GM12865 (cell line): ENCODE results near the gene MYH3.
"Not testable (repeated sequence)": the region's sequence is repeated elsewhere in the genome, so short reads cannot be mapped to it uniquely, and the experiment has no call there.

Experiments used
- DNase-seq: peaks from one replicate; pipeline ENCODE4 v3.0.0; 2010; ENCODE audit warnings: low read depth
- H3K4me3 ChIP-seq: 2 replicates; pipeline ENCODE4 v1.5.1; 2011; ENCODE audit warnings: mild to moderate bottlenecking, low read depth, low read length, control low read depth
- TF ChIP-seq, protein P1 (sequence below): IDR thresholded peaks from 2 replicates; pipeline ENCODE4 v1.5.1; 2011; ENCODE audit warnings: low read length, control low read depth, low read depth, inconsistent platforms; ENCODE audit not compliant: insufficient read depth; ENCODE audit errors: missing control alignments

MYH3 gene

DNA sequence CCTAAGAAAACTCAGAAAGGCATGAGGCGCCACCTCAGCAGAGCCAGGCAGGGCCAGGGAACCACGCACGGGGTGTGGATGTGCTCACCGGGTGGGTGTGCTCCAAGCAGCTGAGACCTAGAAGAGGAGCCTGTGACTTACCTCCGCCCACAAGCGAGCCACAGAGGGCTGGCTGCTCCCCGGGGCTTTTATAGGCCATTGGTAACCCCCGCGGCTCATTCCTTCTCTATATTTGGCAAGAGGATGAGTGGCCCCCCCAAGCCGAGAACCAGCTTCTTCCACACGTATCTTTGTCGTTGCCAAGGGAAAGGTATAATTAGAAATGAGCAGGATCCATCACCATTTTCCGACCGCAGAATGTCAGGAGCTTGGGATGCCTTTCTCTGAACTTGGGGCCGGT is at the start of gene MYH3:
Gene MYH3, minus strand, starts transcription at position 162 of the 400 bp plus-strand sequence. CDS start 2,245 bp downstream, outside the sequence.
- TF ChIP-seq, protein P1, sequence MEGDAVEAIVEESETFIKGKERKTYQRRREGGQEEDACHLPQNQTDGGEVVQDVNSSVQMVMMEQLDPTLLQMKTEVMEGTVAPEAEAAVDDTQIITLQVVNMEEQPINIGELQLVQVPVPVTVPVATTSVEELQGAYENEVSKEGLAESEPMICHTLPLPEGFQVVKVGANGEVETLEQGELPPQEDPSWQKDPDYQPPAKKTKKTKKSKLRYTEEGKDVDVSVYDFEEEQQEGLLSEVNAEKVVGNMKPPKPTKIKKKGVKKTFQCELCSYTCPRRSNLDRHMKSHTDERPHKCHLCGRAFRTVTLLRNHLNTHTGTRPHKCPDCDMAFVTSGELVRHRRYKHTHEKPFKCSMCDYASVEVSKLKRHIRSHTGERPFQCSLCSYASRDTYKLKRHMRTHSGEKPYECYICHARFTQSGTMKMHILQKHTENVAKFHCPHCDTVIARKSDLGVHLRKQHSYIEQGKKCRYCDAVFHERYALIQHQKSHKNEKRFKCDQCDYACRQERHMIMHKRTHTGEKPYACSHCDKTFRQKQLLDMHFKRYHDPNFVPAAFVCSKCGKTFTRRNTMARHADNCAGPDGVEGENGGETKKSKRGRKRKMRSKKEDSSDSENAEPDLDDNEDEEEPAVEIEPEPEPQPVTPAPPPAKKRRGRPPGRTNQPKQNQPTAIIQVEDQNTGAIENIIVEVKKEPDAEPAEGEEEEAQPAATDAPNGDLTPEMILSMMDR: no peak
- no peak for DNase-seq
- H3K4me3 ChIP-seq: no peak within 1 kb of the TSS

GRCh38 chr17:10705727-10706126 is 48.6 kb upstream of the MYH3 start:
- no peak for DNase-seq
- TF ChIP-seq, protein P1: no peak
- H3K4me3 ChIP-seq: no peak overlapping the region

GRCh38 chr17:10702574-10702973 is 45.5 kb upstream of the MYH3 start:
- DNase-seq: peak; percentile 27
- TF ChIP-seq, protein P1: no peak

GRCh38 chr17:10699856-10700255 is 42.7 kb upstream of the MYH3 start:
- TF ChIP-seq, protein P1: no peak
- peak; percentile 28 for DNase-seq
- no peak overlapping the region for H3K4me3 ChIP-seq

More at GRCh38 chr17:10702574-10702973, 45.5 kb upstream of the MYH3 start:
- no peak overlapping the region for H3K4me3 ChIP-seq

GRCh38 chr17:10698096-10698818 is 41.1 kb upstream of the MYH3 start:
- peak; percentile 14 for DNase-seq
- peak overlapping the region; percentile 79 for H3K4me3 ChIP-seq
- TF ChIP-seq, protein P1: no peak

DNA sequence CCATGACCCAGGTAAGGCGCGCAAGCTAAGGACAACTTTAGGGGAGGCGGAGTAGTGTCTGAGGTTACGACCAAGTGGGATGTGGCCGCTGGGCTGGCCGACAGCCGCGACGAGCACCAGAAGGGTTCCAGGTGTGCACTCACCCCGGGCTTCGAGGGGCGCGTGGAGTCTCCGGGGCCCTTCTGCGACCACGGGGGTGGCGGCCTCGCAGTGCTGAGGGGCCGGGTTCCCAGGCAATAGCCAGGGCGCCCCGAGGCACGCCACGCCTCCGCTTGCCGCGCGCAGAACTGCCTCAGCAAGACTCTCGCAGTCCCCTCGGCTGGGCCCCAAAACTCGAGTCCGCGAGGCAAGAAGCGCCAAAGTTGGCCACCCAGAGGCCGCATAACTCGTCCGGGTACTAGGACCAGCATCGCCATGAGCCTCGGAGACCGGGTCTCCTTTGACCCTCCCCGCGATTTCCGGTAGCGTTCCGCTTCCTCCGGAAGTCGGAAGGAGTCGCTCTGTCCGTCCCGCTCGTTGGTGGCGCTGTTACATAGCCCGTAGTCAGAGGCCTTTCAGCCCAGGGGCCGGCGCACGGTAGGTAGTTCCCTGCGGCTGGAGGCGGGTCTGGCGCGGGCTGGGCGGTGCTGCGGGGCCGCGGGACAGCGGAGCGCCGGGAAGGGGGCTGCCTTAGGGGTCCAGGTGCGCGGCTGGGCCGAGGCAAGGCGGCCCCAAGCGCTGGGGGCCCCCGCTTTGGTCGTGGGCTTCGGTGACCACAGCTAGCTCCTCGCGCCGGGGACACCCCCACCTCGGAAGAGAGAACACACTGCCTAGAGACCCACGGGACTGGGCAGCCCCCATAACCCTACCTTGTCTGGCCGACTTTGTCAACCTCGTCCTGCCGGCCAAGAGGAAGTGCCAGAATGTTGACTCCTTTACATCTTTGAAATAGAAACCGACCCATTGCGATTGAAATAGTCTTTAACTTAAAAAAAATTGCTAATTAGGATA is 40.3 kb upstream of the MYH3 start, which contains the start of the genes ADPRM and SCO1:
Gene ADPRM, plus strand, starts transcription at position 503 of the 990 bp plus-strand sequence. CDS start 7,333 bp downstream, outside the sequence.
Gene SCO1, minus strand, starts transcription at position 442 of the 990 bp plus-strand sequence. Its CDS starts 26 bp downstream, at position 416.
- TF ChIP-seq, protein P1: peak; percentile 35

GRCh38 chr17:10695875-10696407 is 38.8 kb upstream of the MYH3 start:
- peak overlapping the region; percentile 79 for H3K4me3 ChIP-seq
- not testable (repeated sequence) for DNase-seq

More for the DNA sequence above, 40.3 kb upstream of the MYH3 start, which contains the start of the genes ADPRM and SCO1:
- H3K4me3 ChIP-seq: peak within 1 kb of the TSS; percentile 79
- DNase-seq: peak; percentile 96
